Osteoblast (primary cell): Measurements from ENCODE around the gene PHACTR2. TPM values are rescaled to one million over a fixed set of nuclear protein-coding genes. Genes with fewer than 3 reads are reported as not detected.

ENCODE experiments used
- DNase-seq: peaks from one replicate; pipeline ENCODE4 v3.0.0; 2011; ENCODE audit warnings: low spot score, mixed read lengths; ENCODE audit not compliant: insufficient read length; ENCODE audit errors: missing footprints
- H2AFZ ChIP-seq: 2 replicates; pipeline ENCODE4 v1.6.0; 2011; ENCODE audit warnings: mild to moderate bottlenecking, low read length
- H3K27ac ChIP-seq: 2 replicates; pipeline ENCODE4 v1.5.1; 2011; ENCODE audit warnings: mild to moderate bottlenecking, low read depth, low read length, moderate library complexity
- H3K27me3 ChIP-seq: 2 replicates; pipeline ENCODE4 v1.6.0; 2012; ENCODE audit warnings: mild to moderate bottlenecking, control low read depth, inconsistent platforms, low read length, moderate library complexity; ENCODE audit not compliant: insufficient read depth
- H3K36me3 ChIP-seq: 2 replicates; pipeline ENCODE4 v1.5.1; 2011; ENCODE audit warnings: mild to moderate bottlenecking, low read length, control low read depth, moderate library complexity; ENCODE audit not compliant: insufficient read depth
- H3K4me1 ChIP-seq: 2 replicates; pipeline ENCODE4 v1.5.1; 2011; ENCODE audit warnings: mild to moderate bottlenecking, low read length, control low read depth, moderate library complexity; ENCODE audit not compliant: insufficient read depth
- H3K4me2 ChIP-seq: 2 replicates; pipeline ENCODE4 v1.6.0; 2011; ENCODE audit warnings: mild to moderate bottlenecking, low read length; ENCODE audit not compliant: insufficient read depth
- H3K4me3 ChIP-seq: fragments of 200-600 bp; sonication (generic); 3 replicates; pipeline ENCODE4 v1.5.1; 2012; ENCODE audit warnings: mild to moderate bottlenecking, low read length, inconsistent platforms; ENCODE audit not compliant: insufficient read depth
- H3K79me2 ChIP-seq: 2 replicates; pipeline ENCODE4 v1.6.0; 2012; ENCODE audit warnings: mild to moderate bottlenecking, low read length, control low read depth, inconsistent platforms; ENCODE audit not compliant: insufficient read depth
- H3K9me3 ChIP-seq: 2 replicates; pipeline ENCODE4 v1.5.1; 2011; ENCODE audit warnings: low read depth, low read length, control low read depth
- H4K20me1 ChIP-seq: 2 replicates; pipeline ENCODE4 v1.6.0; 2012; ENCODE audit warnings: mild to moderate bottlenecking, low read length, control low read depth; ENCODE audit not compliant: insufficient read depth
- CTCF ChIP-seq: IDR thresholded peaks from 2 replicates; pipeline ENCODE4 v1.5.1; 2011; ENCODE audit warnings: mild to moderate bottlenecking, low read depth, low read length, moderate library complexity; ENCODE audit errors: extremely low read depth
- total RNA-seq: library from RNA; depleted of rRNA; stranded (reverse); fragments of >200 nt; gene quantifications from 2 replicates; pipeline ENCODE4 v1.2.3, GENCODE V29; 2012

PHACTR2 gene
- total RNA-seq, 1 donor: 71.7 TPM

- Histone ChIP-seq H3K4me3 (no peak overlapping the region), H3K9me3 (no peaks in the 10 kb centered on the region), H2AFZ (no peak overlapping the region), H3K27ac (no peak overlapping the region), H3K4me1 (peaks cover 8% of the 10 kb centered on the region), H3K27me3 (no peaks in the 10 kb centered on the region), H3K79me2 (no peaks in the 10 kb centered on the region), H3K36me3 (peaks cover 4% of the 10 kb centered on the region), H4K20me1 (no peaks in the 10 kb centered on the region), H3K4me2 (no peak overlapping the region)
- TF ChIP-seq CTCF: no peak
- no peak for DNase-seq
These were observed 74.7 kb downstream of the PHACTR2 start for GRCh38 chr6:143752459-143752858.

- H3K4me1 ChIP-seq: peaks cover 8% of the 10 kb centered on the region
- no peaks in the 10 kb centered on the region for H3K27me3 ChIP-seq
- no peak for DNase-seq
- H3K4me3 ChIP-seq: no peak overlapping the region
- H2AFZ ChIP-seq: no peak overlapping the region
- H3K4me2 ChIP-seq: no peak overlapping the region
- TF ChIP-seq CTCF: no peak
- no peak overlapping the region for H3K27ac ChIP-seq
- H4K20me1 ChIP-seq: no peaks in the 10 kb centered on the region
- no peaks in the 10 kb centered on the region for H3K9me3 ChIP-seq
- no peaks in the 10 kb centered on the region for H3K79me2 ChIP-seq
- peaks cover 8% of the 10 kb centered on the region for H3K36me3 ChIP-seq
These were observed 75.9 kb downstream of the PHACTR2 start for GRCh38 chr6:143753678-143754077.

- Histone ChIP-seq H3K27ac (no peak overlapping the region), H3K4me2 (no peak overlapping the region), H3K79me2 (no peaks in the 10 kb centered on the region), H3K9me3 (no peaks in the 10 kb centered on the region), H3K4me3 (no peak overlapping the region), H3K4me1 (peaks cover 8% of the 10 kb centered on the region), H2AFZ (no peak overlapping the region), H3K36me3 (peaks cover 8% of the 10 kb centered on the region), H4K20me1 (no peaks in the 10 kb centered on the region), H3K27me3 (no peaks in the 10 kb centered on the region)
- no peak for DNase-seq
- TF ChIP-seq CTCF: no peak
These were observed 76.4 kb downstream of the PHACTR2 start for GRCh38 chr6:143754204-143754603.

- no peak overlapping the region for H3K4me3 ChIP-seq
- H3K4me1 ChIP-seq: peaks cover 13% of the 10 kb centered on the region
- no peak for DNase-seq
- no peaks in the 10 kb centered on the region for H4K20me1 ChIP-seq
- H3K79me2 ChIP-seq: no peaks in the 10 kb centered on the region
- no peaks in the 10 kb centered on the region for H3K27me3 ChIP-seq
- no peak for TF ChIP-seq CTCF
- no peak overlapping the region for H3K4me2 ChIP-seq
- H3K9me3 ChIP-seq: no peaks in the 10 kb centered on the region
- H2AFZ ChIP-seq: no peak overlapping the region
- H3K36me3 ChIP-seq: peaks cover 8% of the 10 kb centered on the region
- H3K27ac ChIP-seq: peak overlapping the region; percentile 34
These were observed 77.6 kb downstream of the PHACTR2 start for GRCh38 chr6:143755301-143755744.
